HTR-8/SVneo (cell line): Measurements from ENCODE around the gene LRRC75B.
"Not testable (repeated sequence)": the region's sequence is repeated elsewhere in the genome, so short reads cannot be mapped to it uniquely, and the experiment has no call there.

Source experiments
- DNase-seq: peaks from one replicate; pipeline ENCODE4 v3.0.0; 2011; ENCODE audit warnings: low spot score, mixed read lengths; ENCODE audit not compliant: insufficient read length
- FAIRE-seq: peaks from 2 replicates; lab custom pipeline; 2011; peaks lifted over from hg19 to GRCh38; lab: Jason Lieb, UNC

Gene LRRC75B

DNA sequence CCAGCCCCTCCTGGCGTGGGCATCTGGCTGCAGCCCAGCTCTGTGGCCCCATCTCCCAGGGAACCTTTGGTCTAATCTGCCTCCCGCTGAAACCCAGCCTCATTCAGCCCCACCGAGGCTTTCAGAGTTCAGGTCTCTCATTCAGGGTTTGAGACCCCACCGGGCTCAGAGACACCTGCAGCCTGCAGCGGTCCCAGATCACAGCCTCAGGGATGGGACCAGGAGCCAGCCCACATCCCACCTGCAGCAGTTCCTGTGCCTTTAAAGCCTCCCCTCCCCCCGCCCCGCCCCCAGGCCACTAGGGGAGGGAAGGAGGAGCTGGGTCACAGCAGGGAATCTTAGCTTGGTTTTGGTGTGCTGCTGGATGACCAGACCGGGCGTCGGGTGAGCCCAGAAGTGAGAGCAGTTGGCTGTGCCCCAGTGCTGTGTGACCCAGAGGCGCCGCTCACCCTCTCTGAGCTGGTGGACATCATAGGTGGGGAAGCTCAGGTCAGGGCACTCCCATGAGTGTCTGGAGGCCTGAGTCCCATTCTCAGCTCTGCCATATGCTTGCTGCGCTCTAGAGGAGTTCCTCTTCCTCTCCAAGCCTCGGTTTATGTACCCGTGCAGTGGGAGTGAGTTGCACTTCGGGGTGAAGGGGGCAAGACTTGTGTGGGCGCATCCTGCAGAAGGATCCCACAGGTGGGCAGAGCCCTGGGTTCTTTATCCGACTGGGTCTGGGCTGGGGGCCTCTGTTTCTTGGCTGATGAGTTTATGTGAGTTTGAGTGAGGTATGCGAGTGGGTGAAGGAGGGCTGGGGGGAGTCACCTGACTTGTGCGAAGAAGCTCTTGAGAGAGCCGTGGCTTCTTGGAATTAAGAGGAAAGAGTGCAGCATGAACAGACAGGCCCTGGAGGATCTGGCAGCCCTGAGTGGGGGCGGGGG lies 10.2 kb upstream of the LRRC75B start, which contains the start of gene GGT1:
Gene GGT1, plus strand, starts transcription at position 347 of the 923 bp plus-strand sequence. CDS start 7,889 bp downstream, outside the sequence.
- not testable (repeated sequence) for DNase-seq, FAIRE-seq

DNA sequence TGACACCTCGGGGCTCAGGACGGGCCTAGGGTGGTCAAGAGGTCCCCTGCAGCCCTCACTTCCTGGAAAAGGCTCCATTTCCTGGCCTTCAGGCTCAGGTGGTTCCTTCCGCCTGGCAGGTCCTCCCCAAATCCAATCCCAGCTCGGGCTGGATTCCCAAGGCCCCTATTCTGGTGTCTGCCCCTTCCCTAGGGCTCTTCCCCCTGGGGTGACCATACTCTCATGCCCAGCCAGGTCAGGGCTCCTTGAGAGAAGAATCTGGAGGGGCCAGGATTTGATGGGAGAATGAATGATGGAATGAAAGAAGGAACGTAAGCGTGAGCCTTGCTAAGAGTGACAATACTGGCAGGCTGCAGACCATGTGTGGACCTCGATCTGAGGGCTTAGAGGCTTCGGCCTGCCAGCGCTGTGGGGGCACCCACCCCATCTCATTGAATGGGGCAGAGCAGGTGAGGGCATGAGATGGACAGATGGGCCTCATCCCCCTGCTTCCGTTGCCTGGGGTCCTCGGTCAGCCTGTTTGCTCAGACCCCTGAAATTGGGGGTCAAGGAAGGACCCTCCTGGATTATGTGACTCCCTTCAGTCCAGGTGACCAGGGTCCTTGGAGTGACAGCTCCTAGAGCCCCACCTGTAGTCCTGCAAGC lies 9.4 kb upstream of the LRRC75B start:
- DNase-seq, FAIRE-seq: not testable (repeated sequence)

DNA sequence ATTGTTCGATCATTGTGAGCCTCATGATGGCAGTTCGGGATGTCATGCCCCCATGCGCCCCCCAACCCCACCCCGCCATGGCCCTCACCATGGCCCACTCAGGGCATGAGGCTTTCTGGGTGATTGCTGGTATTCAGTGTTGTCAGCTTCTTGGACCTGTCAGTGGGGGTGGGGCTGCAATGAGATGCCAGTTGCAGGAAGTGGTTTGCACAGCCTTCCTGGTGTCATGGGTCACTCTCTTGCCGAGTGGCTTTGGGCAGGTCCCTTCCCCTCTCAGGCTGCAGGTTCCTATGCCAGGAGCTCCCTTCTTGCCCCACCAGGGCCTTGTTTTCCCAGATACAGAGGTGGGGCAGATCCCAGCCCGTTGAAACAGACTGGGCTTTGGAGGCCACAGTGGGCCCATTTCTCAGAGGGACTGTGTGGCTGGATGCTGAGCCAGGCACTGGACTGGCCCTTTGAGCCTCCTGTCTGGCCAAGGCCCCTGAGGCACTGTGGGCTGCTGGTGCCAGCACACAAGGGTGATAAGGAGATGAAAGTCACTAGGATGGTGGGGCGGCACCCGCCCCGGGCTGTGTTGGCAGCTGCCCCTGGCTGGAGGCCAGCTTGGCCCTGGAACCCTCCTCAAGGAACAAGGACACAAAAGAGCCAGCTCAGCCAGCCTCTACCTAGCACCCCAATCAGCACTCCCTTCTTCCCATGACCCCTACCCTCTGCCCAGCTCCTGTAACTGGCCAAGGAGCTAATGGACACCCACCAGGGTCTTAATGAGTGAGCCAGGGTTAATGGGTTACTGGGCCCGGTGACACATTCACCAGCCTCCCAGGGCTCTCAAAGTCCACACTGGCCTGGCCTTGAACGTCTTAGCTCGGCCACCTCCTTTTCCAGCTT lies 8.6 kb upstream of the LRRC75B start:
- no peak for DNase-seq
- no peak for FAIRE-seq

DNA sequence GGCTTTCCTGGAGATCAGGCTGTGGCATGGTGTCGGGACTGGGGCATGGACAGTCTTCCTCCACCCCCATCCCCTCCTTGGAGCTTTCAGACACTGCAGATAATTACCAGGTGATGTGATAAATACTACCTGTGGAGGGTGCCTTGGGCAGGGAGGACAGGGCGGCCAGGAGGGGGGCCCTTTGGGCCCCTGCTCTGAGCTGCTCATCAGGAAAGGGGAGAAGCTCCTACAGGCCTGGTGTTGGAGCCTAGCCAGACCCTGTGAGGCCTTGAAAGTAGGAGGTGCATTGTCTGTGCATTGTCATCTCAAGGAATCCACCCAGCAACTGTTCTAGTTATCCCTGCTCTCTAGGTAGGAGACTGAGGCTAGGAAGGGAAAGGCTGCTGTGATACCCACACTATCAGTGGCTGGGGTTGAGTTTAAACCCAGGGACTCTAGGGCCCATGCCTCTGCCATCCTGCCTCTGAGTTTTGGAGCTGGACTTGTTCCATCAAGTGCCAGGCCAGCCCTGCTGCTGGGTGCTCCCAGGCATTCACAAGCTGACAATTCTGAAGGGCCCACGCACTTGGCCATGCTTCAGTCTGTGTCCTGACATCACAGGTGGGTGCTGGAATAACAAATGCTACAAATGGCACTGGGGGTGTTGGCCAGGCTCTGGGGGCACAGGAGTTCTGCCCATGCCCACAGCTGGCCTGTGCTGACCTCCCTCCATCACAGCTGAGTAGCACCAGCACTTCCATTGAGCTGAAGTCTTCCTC lies 7.3 kb upstream of the LRRC75B start:
- not testable (repeated sequence) for DNase-seq, FAIRE-seq

DNA sequence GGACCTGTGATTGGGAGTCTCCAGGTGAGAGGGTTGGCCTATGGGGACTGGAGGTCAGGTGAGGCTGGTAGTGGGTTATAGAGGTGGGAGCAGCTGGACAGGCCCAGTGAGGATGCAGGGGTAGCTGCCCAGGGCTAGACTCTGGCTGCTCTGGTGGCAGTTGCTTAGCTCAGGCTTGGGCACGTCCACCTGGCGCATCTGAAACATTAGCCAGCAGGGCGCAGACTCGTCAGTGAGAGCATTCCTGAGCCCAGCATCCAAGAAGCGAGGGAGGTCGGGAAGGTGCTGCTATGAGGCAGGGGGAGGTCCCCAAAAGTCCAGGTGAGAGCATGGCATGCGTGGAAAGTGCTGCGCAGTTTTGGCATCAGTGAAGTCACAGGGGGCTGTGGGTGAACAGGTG lies 6.6 kb upstream of the LRRC75B start:
- FAIRE-seq, result no peak
- DNase-seq, result no peak

DNA sequence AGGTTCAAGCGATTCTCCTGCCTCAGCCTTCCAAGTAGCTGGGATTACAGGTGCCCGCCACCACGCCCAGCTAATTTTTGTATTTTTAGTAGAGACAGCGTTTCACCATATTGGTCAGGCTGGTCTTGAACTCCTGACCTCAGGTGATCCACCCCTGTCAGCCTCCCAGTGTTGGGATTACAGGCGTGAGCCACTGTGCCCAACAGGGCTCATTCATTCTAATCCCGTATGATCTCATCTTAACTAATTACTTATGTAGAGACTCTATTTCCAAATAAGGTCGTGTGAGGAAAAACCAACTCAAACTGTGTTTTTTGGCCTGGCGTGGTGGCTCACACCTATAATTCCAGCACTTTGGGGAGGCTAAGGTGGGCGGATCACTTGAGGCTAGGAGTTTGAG lies 4.2 kb upstream of the LRRC75B start:
- DNase-seq, FAIRE-seq: not testable (repeated sequence)

DNA sequence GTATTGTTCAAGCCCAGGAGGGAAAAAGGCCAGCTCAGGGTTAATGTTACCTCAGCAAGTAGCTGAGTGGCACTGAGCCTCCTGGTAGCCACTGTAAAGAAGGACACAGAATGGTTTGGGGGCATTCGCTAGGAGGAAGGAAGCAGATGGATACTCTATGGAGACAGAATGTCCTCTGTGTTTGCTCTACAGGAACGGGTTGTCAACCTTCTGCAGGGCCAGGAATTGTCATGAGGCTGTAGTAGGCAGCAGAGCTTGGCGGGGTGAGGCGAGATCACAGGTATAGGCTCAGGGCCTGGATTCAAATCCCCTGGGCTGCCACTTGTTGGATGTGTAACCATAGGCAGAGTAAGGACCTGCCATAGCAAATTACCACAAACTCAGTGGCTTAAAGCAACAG lies 3.0 kb upstream of the LRRC75B start:
- FAIRE-seq (no peak), DNase-seq (no peak)

- FAIRE-seq, result no peak
Observed at GRCh38 chr22:24595228-24595627, 2.4 kb upstream of the LRRC75B start.

GRCh38 chr22:24594569-24595120 lies 1.8 kb upstream of the LRRC75B start:
- DNase-seq (no peak), FAIRE-seq (no peak)

More at GRCh38 chr22:24595228-24595627, 2.4 kb upstream of the LRRC75B start:
- no peak for DNase-seq

- FAIRE-seq, result no peak
- no peak for DNase-seq
Observed at GRCh38 chr22:24593836-24594568, 1.1 kb upstream of the LRRC75B start.

DNA sequence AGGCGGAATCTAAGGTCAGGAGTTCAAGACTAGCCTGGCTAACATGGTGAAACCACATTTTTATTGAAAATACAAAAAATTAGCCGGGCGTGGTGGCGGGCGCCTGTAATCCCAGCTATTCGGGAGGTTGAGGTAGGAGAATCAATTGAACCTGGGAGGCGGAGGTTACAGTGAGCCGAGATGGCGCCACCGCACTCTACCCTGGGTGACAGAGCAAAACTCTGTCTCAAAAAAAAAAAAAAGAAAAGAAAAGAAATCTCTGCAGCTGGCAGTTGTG lies 624 bp upstream of the LRRC75B start:
- FAIRE-seq, DNase-seq: not testable (repeated sequence)

- FAIRE-seq (no peak), DNase-seq (peak; percentile 7)
Observed at GRCh38 chr22:24592058-24592850, 619 bp downstream of the LRRC75B start.

DNA sequence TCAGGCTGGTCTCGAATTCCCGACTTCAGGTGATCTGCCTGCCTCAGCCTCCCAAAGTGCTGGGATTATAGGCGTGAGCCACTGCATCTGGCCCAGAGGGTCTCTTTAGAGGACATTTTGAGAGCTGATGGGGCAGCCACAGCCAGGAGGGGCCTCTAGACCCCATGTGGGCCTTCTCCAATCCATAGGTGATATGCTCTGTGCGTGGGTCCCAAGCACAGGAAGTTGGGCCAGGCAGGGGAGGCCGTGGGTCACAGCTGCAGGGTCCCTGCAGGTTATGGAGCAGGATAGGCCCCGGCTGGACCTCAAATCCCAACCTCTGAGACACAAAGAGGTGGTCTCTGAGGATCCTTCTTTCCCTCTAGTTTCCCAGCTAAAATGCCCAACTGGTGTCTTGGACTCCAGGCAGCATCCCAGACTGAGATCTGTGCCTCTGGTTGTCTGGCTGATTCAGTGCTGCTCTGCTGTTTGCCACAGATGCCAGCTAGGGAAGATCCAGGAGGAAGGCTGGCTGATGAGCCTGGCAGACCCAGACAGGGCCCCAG lies 1.5 kb downstream of the LRRC75B start:
- DNase-seq (no peak), FAIRE-seq (no peak)

DNA sequence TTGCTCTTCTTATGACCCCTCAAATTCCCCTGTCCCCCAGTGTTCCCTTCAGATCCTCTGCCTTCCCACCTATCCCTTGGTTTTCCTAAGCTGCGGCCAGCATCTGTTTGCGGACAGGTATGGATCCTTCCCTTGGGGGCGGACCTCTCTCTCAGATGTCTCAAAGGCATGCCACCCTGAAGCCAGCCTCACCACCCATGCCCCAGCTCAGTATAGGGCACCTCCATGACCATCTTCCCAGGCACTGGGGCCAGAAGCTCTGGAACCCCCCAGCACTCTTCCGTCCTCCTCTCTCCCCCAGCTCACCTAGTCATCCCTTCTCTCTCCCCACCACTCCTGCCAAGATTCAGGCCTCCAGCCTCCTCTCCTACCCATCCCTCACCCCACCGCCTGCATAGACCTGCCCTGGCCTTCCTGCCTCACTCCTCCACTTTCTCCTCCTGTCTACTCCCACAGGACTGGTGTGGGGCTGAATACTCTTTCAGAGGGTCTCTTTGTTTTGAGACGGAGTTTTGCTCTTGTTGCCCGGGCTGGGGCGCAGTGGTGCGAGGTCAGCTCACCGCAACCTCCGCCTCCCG lies 2.2 kb downstream of the LRRC75B start:
- DNase-seq (no peak), FAIRE-seq (no peak)

- DNase-seq, result no peak
- FAIRE-seq, result no peak
Observed at GRCh38 chr22:24589518-24590030, 3.3 kb downstream of the LRRC75B start.

- DNase-seq (no peak), FAIRE-seq (no peak)
Observed at GRCh38 chr22:24588757-24589481, 4.0 kb downstream of the LRRC75B start.

GRCh38 chr22:24588381-24588756 lies 4.5 kb downstream of the LRRC75B start:
- no peak for FAIRE-seq
- DNase-seq, result no peak
